Measurements from ENCODE around the gene ARHGEF28. TPM values are rescaled to one million over a fixed set of nuclear protein-coding genes. Genes with fewer than 3 reads are reported as not detected.

The ARHGEF28 gene
- total RNA-seq, 1 donor from 2014 or later = 8.5 TPM

DNA sequence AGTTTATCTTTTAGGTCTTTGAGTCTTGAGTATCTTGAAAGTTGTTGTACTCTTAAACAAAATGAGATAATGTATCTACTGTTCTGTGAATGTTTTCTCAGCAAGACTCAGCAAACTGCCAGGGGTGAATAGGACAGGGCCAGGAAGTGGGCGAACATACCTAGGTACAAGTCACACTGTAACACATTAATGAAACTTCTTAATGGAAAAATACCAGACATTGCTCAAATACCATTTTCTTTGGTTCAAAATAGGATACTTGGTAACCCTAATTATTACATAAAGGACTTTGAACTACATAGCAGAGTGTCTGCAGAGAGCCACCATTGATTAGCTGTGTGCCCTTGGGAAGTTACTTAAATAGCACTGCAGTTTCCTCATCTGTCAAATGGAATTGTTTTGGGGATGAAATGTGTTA lies 197.5 kb downstream of the ARHGEF28 start:
- Mint-ChIP-seq H3K4me1 (ENCODE audit: low read depth, unreplicated experiment) (peaks cover 38% of the 10 kb centered on the region), H3K36me3 (ENCODE audit: low read depth, unreplicated experiment) (peaks cover 3% of the 10 kb centered on the region)

DNA sequence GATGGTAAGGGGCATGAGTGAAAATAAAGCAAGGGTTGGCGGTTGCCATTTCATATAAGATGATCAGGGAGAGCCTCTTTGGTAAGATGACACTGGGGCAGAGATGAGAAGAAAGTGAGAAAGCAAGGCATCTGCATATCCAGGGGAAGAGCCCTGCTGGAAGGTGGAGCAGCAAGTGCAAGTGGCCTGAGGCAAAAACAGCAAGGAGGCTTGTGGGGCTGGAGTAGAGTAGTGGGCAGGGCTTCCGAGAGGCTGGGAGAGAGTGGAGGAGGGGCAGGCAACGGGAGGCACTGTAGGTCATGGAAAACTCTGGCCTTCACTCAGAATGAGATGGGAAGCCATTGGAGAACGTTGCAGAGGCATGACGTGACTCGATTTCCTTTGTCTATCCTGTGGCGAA lies 199.2 kb downstream of the ARHGEF28 start:
- no peak overlapping the region for H3K4me2 ChIP-seq (ENCODE audit: low read length)
- Mint-ChIP-seq H3K4me1 (ENCODE audit: low read depth, unreplicated experiment) (peaks cover 24% of the 10 kb centered on the region), H3K36me3 (ENCODE audit: low read depth, unreplicated experiment) (peaks cover 3% of the 10 kb centered on the region), H3K9me3 (ENCODE audit: unreplicated experiment) (no peaks in the 10 kb centered on the region), H3K4me3 (ENCODE audit: unreplicated experiment) (no peak overlapping the region), H3K27me3 (ENCODE audit: low read depth, unreplicated experiment) (no peaks in the 10 kb centered on the region), H3K27ac (ENCODE audit: unreplicated experiment) (no peak overlapping the region)
- no peak overlapping the region for H2AFZ ChIP-seq (ENCODE audit: low read depth, low read length)
- H3K9me3 ChIP-seq (ENCODE audit: insufficient read depth, low read depth, low read length) = no peaks in the 10 kb centered on the region
- TF ChIP-seq, protein P1, sequence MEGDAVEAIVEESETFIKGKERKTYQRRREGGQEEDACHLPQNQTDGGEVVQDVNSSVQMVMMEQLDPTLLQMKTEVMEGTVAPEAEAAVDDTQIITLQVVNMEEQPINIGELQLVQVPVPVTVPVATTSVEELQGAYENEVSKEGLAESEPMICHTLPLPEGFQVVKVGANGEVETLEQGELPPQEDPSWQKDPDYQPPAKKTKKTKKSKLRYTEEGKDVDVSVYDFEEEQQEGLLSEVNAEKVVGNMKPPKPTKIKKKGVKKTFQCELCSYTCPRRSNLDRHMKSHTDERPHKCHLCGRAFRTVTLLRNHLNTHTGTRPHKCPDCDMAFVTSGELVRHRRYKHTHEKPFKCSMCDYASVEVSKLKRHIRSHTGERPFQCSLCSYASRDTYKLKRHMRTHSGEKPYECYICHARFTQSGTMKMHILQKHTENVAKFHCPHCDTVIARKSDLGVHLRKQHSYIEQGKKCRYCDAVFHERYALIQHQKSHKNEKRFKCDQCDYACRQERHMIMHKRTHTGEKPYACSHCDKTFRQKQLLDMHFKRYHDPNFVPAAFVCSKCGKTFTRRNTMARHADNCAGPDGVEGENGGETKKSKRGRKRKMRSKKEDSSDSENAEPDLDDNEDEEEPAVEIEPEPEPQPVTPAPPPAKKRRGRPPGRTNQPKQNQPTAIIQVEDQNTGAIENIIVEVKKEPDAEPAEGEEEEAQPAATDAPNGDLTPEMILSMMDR (IDR thresholded peaks at IDR 0.05; ENCODE audit: insufficient read depth, low read depth, low read length) = no peak
- TF ChIP-seq EZH2 (IDR thresholded peaks at IDR 0.05; ENCODE audit: insufficient read depth, low read length) = no peak
- H3K79me2 ChIP-seq (ENCODE audit: insufficient read depth, low read length) = no peaks in the 10 kb centered on the region
- DNase-seq (ENCODE audit: low read depth) = no peak
- H4K20me1 ChIP-seq (ENCODE audit: insufficient read depth, low read length) = no peaks in the 10 kb centered on the region
- H3K36me3 ChIP-seq (ENCODE audit: insufficient read depth, low read length) = no peaks in the 10 kb centered on the region
- no peak overlapping the region for H3K27ac ChIP-seq (ENCODE audit: low read depth, low read length)
- FAIRE-seq = no peak
- H3K9ac ChIP-seq (ENCODE audit: low read length) = no peak overlapping the region
- no peaks in the 10 kb centered on the region for H3K27me3 ChIP-seq (ENCODE audit: insufficient read depth, low read length)
- H3K4me3 ChIP-seq (ENCODE audit: insufficient read depth, low read depth, low read length) = no peak overlapping the region
- H3K4me1 ChIP-seq (ENCODE audit: insufficient read depth, low read length) = peaks cover 31% of the 10 kb centered on the region

More for the DNA sequence above, 197.5 kb downstream of the ARHGEF28 start:
- Histone ChIP-seq H3K27ac (ENCODE audit: low read depth, low read length) (no peak overlapping the region), H2AFZ (ENCODE audit: low read depth, low read length) (no peak overlapping the region), H4K20me1 (ENCODE audit: insufficient read depth, low read length) (no peaks in the 10 kb centered on the region), H3K9ac (ENCODE audit: low read length) (no peak overlapping the region), H3K4me2 (ENCODE audit: low read length) (peak overlapping the region; percentile 30), H3K27me3 (ENCODE audit: insufficient read depth, low read length) (no peaks in the 10 kb centered on the region), H3K4me1 (ENCODE audit: insufficient read depth, low read length) (peaks cover 38% of the 10 kb centered on the region), H3K36me3 (ENCODE audit: insufficient read depth, low read length) (no peaks in the 10 kb centered on the region), H3K79me2 (ENCODE audit: insufficient read depth, low read length) (no peaks in the 10 kb centered on the region), H3K4me3 (ENCODE audit: insufficient read depth, low read depth, low read length) (no peak overlapping the region), H3K9me3 (ENCODE audit: insufficient read depth, low read depth, low read length) (no peaks in the 10 kb centered on the region)
- Mint-ChIP-seq H3K9me3 (ENCODE audit: unreplicated experiment) (no peaks in the 10 kb centered on the region), H3K27me3 (ENCODE audit: low read depth, unreplicated experiment) (no peaks in the 10 kb centered on the region), H3K27ac (ENCODE audit: unreplicated experiment) (peak overlapping the region; percentile 77), H3K4me3 (ENCODE audit: unreplicated experiment) (no peak overlapping the region)
- TF ChIP-seq, protein P1 (IDR thresholded peaks at IDR 0.05; ENCODE audit: insufficient read depth, low read depth, low read length) = no peak
- FAIRE-seq = no peak
- peak; percentile 80 for DNase-seq (ENCODE audit: low read depth)

DNA sequence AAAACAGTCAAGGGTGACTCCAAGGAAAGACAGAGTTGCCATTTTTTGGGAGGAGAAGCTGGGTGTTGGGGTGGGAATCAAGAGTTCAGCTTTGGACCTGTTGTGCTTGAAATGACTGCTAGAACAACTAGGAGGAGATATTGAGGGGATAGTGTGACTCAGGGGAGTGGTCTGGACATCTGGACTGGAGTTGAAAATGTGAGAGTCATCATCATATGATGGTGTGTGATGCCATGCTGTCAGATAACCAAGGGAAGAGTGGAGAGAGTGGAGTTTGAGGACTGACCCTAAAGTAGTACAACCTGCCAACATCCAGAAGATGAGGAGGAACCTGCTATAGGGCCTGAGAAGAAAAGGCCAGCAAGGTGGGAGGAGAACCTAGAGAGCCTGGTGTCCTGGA lies 199.7 kb downstream of the ARHGEF28 start:
- Histone ChIP-seq H3K4me1 (ENCODE audit: insufficient read depth, low read length) (peaks cover 31% of the 10 kb centered on the region), H3K9ac (ENCODE audit: low read length) (no peak overlapping the region), H3K9me3 (ENCODE audit: insufficient read depth, low read depth, low read length) (no peaks in the 10 kb centered on the region), H3K27me3 (ENCODE audit: insufficient read depth, low read length) (no peaks in the 10 kb centered on the region), H3K79me2 (ENCODE audit: insufficient read depth, low read length) (no peaks in the 10 kb centered on the region), H4K20me1 (ENCODE audit: insufficient read depth, low read length) (no peaks in the 10 kb centered on the region), H3K27ac (ENCODE audit: low read depth, low read length) (peak overlapping the region; percentile 47), H2AFZ (ENCODE audit: low read depth, low read length) (no peak overlapping the region), H3K36me3 (ENCODE audit: insufficient read depth, low read length) (no peaks in the 10 kb centered on the region), H3K4me2 (ENCODE audit: low read length) (no peak overlapping the region), H3K4me3 (ENCODE audit: insufficient read depth, low read depth, low read length) (no peak overlapping the region)
- H3K27me3 Mint-ChIP-seq (ENCODE audit: low read depth, unreplicated experiment) = no peaks in the 10 kb centered on the region
- H3K27ac Mint-ChIP-seq (ENCODE audit: unreplicated experiment) = no peak overlapping the region
- no peak overlapping the region for H3K4me3 Mint-ChIP-seq (ENCODE audit: unreplicated experiment)
- FAIRE-seq = no peak
- TF ChIP-seq EZH2 (IDR thresholded peaks at IDR 0.05; ENCODE audit: insufficient read depth, low read length) = no peak
- TF ChIP-seq, protein P1 (IDR thresholded peaks at IDR 0.05; ENCODE audit: insufficient read depth, low read depth, low read length) = no peak
- peaks cover 23% of the 10 kb centered on the region for H3K4me1 Mint-ChIP-seq (ENCODE audit: low read depth, unreplicated experiment)
- peaks cover 3% of the 10 kb centered on the region for H3K36me3 Mint-ChIP-seq (ENCODE audit: low read depth, unreplicated experiment)
- H3K9me3 Mint-ChIP-seq (ENCODE audit: unreplicated experiment) = no peaks in the 10 kb centered on the region
- DNase-seq (ENCODE audit: low read depth) = no peak
